Daoy (cell line): Measurements from ENCODE around the gene LZTR1. TPM values are rescaled to one million over a fixed set of nuclear protein-coding genes. Genes with fewer than 3 reads are reported as not detected.
"Not testable (repeated sequence)": the region's sequence is repeated elsewhere in the genome, so short reads cannot be mapped to it uniquely, and the experiment has no call there.

Experiments
- DNase-seq: peaks from one replicate; pipeline ENCODE4 v3.0.0-alpha.2; 2015; ENCODE audit warnings: low read depth
- total RNA-seq: library from RNA; depleted of rRNA; stranded (reverse); fragments of >200 nt; shearing (Covaris generic); gene quantifications from 2 replicates; pipeline ENCODE4 v1.2.3, GENCODE V29; 2014; rRNA removed

Gene LZTR1
- 19.1 and 22.9 TPM in 2 replicates for total RNA-seq

DNA sequence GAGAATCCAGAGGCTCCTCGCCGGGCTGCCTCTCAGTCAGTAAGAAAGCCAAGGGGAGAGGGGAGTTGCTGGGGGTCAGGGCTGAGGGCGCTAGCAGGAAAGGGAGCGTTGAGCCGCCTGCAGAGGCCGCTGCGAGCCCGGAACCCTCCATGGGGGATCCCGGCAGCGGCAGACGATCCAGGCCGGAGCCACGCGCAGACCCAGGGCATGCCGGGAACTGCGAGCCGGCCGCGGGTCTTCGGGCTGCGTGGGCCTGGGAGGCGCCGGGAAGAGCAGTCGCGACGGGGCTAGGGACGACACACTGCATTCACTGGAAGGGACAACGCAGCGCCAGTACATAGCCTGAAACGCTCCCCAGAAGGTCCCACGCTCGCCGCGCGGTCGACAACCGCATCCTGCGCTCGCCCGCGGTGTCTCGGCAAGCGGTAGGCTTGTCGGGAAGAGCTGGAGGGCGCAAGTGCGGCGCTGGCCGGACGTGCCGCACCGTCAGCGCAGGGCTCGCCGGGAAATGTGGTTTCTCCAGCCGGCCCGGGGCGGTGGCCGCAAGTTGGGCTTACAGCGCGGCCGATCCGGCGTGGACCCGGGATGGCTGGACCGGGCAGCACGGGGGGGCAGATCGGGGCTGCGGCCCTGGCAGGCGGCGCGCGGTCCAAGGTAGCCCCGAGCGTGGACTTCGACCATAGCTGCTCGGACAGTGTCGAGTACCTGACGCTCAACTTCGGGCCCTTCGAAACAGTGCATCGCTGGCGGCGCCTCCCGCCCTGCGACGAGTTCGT, at the start of gene LZTR1:
Gene LZTR1 (plus strand): TSS at position 511 of the 776 bp plus-strand sequence. CDS start 75 bp downstream, at position 586.
- peak; percentile 90 for DNase-seq

DNA sequence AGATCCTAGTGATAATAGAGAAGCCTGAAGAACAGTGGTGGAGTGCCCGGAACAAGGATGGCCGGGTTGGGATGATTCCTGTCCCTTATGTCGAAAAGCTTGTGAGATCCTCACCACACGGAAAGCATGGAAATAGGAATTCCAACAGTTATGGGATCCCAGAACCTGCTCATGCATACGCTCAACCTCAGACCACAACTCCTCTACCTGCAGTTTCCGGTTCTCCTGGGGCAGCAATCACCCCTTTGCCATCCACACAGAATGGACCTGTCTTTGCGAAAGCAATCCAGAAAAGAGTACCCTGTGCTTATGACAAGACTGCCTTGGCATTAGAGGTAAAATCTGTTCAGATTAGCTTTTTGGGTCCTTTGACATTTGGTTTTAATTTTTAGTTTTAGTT, 48.2 kb upstream of the LZTR1 start:
- no peak for DNase-seq

DNA sequence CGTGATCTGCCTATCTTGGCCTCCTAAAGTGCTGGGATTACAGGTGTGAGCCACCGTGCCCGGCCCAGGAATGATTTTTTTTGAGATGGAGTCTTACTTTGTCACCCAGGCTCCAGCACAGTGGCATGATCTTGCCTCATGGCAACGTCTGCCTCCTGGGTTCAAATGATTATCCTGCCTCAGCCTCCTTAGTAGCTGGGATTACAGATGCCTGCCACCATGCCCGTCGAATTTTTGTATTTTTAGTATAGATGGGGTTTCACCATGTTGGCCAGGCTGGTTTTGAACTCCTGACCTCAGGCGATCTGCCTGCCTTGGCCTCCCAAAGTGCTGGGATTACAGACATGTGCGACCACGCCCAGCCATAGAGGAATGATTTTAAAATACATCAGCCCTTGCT, 47.0 kb upstream of the LZTR1 start:
- DNase-seq, result not testable (repeated sequence)

DNA sequence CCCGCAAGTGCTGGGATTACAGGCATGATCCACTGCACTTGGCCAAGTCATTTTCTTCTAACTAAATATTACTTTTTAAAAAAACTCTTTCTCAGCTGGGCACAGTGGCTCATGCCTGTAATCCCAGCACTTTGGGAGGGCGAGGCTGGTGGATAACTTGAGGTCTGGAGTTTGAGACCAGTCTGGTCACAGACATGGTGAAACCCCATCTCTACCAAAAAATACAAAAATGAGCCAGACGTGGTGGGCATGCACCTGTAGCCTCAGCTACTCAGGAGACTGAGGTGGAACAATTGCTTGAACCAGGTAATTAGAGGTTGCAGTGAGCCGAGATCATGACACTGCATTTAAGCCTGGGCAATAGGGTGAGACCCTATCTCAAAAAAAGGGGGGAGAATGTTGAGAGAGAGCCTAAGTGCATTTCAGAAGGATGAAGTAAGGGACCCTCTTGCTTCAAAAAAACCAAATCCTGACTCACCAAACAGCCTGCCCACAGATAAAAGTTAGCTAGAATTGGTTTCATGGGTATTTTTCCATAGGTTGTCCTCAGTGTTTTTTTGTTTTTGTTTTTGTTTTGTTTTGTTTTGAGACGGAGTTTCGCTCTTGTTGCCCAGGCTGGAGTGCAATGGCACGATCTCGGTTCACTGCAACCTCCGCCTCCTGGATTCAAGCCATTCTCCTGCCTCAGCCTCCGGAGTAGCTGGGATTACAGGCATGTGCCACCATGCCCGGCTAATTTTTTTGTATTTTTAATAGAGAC, 46.1 kb upstream of the LZTR1 start:
- not testable (repeated sequence) for DNase-seq

DNA sequence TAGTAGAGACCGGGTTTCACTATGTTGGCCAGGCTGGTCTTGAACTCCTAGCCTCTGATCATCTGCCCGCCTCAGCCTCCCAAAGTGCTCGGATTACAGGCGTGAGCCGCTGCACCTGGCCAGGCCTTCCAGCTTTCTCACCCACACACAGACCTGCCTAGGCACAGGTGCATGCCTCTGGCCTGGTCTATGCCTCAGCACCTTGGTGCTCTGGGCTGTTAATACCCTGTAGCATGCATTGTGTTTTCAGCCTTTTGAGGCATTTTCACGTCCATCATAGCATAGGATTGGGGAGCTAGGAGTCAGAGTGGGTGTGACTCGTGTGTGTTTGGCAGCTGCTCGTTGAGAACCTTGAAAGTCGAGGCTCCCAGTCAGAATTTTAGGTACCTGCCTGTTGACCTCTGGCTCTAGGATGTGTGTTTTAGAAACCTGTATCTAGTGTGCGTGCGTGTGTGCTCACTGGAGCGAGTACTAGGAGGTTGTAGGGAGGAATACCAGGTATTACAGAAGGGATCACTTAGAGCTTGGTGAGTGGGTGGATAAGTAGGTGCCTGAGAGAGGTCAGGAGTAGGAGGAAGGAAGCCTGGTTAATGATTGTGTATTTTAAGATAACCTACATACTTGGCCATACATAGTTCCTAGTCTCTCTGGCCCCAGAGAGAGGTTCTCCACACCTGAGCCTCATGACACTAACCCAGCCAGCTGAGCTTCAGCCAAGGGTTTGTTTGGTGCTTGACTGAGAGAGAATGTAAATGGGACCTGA, 44.9 kb upstream of the LZTR1 start:
- DNase-seq, result no peak

DNA sequence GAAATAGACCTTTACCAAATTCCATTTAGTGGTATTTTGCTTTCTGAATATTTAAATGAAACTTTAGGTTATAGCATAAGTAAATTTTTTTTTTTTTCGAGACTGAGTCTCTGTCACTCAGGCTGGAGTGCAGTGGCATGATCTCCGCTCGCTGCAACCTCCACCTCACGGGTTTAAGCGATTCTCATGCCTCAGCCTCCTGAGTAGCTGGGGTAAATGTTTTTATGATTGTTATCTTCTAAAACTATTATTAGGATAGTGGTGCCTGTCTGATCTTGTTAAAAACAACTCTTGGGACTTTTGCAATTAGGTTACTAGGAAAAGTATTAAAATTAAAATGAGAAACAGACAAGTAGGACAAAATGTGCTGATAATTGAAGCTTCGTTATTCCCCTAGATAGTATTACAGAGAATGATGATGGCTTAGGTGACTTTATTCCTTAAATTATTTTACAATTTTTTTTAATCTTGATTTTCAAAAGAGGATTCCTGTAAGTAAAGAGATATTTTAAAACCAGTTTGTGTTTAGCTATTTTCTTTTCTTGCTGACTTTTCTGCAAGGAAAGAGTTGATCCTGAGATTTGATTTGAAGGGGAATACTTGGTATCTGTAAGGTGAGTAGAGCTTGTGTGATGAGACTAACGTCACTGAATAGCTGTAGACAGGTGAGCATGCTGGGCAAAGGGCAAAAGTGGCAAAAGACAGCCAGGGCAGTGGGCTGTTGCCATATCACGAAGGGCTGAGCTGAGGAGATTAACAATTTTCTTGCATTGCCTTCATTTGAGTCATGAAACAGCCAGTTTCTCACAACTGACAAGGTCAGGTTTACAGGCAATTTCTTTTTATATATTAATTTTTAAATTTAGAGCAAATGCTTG, 44.1 kb upstream of the LZTR1 start:
- DNase-seq, result no peak

DNA sequence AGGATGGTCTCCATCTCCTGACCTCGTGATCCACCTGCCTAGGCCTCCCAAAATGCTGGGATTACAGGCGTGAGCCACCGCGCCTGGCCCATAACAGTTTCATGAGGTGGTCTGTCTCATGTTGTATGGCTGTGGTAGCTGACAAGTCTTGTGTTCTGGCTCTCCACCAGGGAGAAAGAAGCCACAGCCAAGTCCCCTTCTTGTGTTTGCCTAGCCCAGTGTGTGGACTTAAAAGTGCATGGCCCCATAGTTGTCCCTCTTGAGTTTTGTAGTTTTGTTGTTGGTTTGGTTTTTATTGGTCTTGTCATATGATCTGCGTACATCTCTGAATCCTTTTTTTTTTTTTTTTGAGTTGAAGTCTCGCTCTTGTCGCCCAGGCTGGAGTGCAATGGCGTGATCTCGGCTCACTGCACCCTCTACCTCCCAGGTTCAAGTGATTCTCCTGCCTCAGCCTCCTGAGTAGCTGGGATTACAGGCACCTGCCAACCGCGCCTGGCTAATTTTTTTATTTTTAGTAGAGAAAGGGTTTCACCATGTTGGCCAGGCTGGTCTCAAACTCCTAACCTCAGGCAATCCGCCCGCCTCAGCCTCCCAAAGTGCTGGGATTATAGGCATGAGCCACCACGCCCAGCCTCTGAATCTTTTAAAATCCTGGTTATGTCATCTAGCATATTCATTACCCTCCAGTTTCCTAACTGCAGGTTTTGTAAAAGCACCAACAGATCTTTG, 42.5 kb upstream of the LZTR1 start:
- DNase-seq, result not testable (repeated sequence)

DNA sequence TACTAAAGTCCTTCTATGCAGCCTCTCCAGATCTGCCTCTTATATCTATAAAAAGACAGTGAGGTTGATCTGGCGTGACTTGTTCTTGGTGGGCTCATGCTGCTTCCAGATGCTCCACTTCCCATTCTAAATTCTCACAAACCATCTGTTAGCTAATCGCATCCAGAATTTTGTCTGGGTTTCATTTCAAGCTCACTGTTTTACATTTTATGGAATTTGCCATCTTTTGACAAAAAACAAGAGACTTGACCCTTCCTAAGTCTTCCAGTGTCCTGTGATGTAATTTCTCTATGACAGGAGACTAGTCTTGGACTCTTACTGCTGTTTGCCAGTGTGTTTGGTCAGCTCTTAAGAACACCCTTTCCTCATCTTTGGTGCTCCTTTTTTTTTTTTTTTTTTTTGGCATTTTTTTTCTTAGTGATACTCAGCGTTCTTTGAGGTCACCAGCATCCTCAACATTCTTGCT, 41.9 kb upstream of the LZTR1 start:
- DNase-seq, result no peak

DNA sequence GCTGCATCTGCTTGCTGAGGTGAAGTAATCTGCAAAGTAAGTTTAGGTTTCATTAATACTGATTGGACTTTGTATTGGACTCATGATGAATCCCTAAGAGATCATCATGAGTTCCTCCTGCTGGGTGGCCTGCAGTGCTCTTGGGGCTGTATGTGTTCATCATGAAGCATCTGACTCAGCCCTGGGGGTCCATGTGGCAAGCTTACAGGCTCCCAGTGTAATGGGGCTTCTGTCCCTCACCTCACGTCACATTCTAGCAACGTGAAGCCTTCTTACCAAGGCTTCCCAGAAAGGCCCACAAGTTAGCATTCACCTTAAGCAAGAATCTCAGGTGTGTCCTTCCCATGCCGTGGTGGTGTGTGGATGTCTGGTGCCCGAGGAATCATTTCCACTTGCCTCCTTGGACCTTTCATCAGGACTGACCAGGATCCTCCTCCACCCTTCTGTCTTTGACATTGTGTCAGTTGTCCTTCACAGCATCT, 41.2 kb upstream of the LZTR1 start:
- no peak for DNase-seq

DNA sequence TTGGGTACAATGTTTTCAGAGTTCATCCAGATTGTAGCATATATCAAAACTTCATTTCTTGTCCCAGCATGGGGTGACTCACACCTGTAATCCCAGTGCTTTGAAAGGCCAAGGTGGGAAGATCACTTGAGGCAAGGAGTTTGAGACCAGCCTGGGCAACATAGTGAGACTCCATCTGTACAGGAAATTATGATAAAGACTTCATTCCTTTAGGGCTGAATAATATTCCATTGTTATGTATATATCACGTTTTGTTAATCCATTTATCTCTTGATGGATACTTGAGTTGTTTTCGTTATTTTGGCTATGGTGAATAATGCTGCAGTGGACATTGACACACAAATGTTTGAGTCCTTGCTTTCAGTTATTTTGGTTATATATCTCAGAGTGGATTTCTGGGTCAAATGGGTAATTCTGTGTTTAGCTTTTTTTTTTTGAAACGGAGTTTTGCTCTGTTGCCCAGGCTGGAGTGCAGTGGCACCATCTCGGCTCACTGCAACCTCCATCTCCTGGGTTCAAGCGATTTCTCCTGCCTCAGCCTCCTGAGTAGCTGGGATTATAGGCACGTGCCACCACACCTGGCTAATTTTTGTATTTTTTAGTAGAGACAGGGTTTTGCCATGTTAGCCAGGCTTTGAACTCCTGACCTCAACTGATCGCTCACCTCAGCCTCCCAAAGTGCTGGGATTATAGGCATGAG, 39.7 kb upstream of the LZTR1 start:
- DNase-seq, result not testable (repeated sequence)

DNA sequence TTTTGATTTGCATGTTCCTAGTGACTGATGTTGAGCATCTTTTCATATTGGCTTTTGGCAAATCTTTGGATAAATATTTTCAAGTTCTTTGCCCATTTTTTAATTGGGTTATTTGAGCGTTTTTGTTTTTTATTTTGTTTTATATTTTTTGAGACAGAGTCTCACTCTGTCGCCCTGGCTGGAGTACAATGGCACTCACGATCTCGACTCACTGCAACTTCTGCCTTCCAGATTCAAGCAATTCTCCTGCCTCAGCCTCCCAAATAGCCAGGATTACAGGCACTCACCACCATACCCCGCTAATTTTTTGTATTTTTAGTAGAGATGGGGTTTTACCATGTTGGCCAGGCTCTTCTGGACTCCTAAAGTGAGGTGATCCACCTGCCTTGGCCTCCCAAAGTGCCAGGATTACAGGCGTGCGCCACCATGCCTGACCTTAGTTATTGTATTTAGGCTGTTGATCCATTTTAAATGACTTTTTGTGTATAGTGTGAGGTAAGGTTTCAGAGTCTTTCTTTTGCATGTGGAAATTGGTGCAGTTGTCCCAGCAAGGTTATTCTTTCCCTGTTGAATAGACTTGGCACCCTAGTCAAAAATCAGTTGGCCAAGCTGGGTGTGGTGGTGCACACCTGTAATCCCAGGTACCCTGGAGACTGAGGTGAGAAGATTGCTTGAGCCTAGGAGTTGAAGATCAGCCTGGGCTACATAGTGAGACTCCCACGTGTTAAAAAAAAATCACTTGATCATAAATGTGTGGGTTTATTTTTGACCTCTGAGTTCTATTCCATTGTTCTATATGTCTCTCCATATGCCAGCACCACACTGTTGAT, 38.8 kb upstream of the LZTR1 start:
- no peak for DNase-seq

DNA sequence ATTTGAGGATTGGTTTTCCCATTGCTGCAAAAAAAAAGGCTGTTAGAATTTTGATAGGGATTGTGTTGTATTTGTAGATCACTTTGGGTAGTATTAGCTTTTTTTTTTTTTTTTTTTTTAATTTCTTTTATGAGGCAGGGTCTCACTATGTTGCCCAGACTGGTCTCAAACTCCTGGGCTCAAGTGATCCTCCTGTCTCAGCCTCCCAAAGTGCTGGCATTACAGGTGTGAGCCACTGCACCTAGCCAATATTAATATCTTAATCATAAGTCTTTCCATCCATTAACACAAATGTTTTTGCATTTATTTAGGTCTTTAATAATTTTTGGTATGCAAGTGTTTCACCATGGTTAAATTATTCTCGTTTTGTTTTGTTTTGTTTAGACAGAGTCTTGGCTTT, 38.1 kb upstream of the LZTR1 start:
- no peak for DNase-seq

DNA sequence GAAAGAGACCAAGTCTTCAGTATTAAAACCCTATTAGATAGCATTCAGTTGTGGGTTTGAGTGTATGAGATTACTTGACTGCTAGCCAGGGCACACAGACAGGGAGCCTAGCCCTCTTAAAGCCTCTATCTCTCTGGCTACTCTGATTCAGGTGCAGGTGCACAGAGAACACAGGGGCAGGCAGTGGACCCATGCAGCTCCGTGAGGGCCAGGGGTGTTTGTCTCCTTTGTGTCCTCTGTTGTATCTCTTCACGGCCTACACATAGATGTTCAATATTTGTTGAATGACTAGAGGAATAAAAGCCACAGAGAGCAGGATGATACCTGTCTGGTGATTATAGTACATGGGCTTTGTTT, 36.5 kb upstream of the LZTR1 start:
- DNase-seq, result no peak

DNA sequence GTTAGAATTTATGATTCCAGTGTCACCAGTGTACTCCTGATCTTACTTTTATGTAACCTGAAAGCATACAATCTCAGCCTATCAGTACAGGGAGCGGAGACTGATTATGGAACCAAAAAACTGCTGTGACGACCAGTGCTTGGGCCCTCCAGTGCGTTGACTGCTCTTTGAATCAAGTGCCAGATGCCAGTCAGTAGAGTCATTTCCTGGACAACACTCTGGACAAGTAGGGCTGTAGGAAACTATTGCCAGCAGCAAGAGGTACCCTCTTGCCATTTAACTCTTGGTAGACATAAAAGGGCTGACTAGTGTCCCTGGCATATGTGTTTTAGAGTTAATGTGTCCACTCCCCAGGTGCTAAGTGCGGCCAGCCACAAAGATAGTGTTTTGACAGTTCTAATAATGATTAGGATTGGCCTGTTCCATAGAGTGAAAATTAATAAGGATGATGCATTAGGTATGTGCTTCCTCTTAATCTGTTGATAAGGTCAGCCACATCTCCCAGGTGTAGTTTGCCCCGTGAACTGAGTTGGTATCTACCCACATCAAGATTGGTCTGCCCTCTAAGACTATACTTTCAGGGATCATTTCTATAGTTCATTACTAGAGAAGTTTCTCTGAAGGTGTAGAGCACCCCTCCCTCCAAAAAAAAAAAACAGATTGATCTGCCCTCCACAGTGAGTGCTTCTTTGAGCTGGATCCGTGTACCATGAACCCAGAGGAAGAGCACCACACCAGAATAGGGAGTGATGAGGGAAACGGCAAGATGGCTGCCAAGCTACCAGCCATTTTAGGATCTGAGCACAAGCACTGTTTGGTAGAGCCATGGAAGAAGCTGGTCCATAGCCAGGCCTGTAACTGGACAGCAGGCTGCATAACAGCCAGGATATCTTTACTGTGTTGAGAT, 35.8 kb upstream of the LZTR1 start:
- DNase-seq, result peak; percentile 43

DNA sequence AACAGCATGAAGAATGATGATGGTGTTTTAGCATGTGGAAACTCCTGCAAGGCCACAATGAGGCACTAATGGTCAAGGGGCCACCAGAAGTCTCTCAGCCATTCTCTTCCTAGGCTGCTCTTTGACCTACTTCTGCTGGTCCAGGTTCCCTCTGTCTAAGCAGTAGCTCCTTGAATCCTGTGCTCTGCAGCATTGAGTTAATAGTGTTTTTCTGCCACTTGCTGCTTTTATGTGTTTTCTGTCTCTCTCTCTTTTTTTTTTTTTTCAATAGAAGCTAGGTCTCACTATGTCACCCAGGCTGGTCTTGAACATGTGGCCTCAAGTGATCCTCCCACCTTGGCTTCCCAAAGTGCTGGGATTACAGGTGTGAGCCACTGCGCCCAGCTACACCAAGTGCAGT, 35.1 kb upstream of the LZTR1 start:
- DNase-seq, result no peak

DNA sequence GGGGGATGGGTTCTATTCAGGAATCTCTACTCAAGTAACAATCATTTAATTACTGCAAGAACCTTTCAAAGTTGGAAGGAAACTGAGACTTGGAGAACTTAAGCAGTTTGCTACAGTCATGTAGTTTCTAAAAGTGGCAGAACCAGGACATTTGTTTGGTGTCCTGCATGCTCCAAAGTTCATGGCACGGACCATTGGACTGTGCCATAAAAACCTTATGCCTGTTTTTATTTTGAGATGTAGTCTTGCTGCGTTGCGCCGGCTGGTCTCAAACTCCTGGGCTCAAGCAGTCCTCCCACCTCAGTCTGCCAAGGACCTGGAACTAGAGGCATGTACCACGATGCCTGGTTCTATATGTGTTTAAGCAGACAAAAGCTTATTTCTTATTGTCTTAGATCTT, 33.6 kb upstream of the LZTR1 start:
- no peak for DNase-seq

DNA sequence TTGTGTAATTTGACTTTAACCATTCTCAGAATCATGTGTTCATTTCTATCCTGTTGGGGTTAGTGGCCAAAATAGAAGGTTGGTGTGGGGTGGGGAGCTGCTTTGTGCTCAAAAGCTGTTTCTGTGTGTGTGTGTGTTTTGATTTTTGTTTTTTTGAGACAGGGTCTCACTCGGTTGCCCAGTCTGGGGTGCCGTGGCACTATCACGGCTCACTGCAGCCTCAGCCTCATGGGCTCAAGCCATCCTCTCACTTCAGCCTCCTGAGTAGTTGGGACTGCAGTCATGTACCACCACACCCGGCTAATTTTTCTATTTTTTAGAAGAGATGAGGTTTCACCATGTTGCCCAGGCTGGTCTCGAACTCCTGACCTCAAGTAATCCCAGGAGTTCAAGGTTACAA, 33.1 kb upstream of the LZTR1 start:
- no peak for DNase-seq

DNA sequence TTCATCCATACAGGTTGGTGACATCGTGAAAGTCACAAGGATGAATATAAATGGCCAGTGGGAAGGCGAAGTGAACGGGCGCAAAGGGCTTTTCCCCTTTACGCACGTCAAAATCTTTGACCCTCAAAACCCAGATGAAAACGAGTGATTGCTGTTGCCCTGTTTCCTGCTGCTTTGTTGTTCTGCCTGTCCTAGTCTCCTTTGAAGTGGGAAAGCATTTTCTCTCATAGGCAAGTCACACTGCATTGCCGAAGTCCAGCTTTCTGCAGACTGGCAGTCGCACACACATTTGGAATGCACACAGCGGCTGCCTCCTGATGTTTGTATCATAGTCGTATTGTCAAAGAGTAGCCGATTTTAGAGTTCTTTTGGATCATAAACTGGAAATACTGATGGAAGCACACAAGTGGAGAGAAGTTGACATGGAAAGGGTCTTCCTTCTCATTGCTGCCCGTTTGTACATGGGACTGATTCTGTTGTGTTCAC, 32.4 kb upstream of the LZTR1 start:
- no peak for DNase-seq
